Skeletal muscle satellite cell (primary cell): ENCODE data around the gene DOCK7.
"Not testable (repeated sequence)": the region's sequence is repeated elsewhere in the genome, so short reads cannot be mapped to it uniquely, and the experiment has no call there.

Source experiments
- H3K27me3 ChIP-seq: 2 replicates; pipeline ENCODE4 v1.7.0; 2013; ENCODE audit warnings: low read length; ENCODE audit not compliant: control insufficient read depth, insufficient read depth
- H3K36me3 ChIP-seq: 2 replicates; pipeline ENCODE4 v1.7.0; 2013; ENCODE audit warnings: mild to moderate bottlenecking, control low read depth, low read length; ENCODE audit not compliant: insufficient read depth
- H3K4me1 ChIP-seq: 2 replicates; pipeline ENCODE4 v1.7.0; 2013; ENCODE audit warnings: low read length; ENCODE audit not compliant: control insufficient read depth, insufficient read depth
- H3K4me2 ChIP-seq: 2 replicates; pipeline ENCODE4 v1.7.0; 2013; ENCODE audit warnings: mild to moderate bottlenecking, low read length
- H3K4me3 ChIP-seq: 2 replicates; pipeline ENCODE4 v1.7.0; 2013; ENCODE audit warnings: low read length
- H3K9ac ChIP-seq: 2 replicates; pipeline ENCODE4 v1.7.0; 2013; ENCODE audit warnings: mild to moderate bottlenecking, low read depth, low read length, moderate library complexity
- H3K9me3 ChIP-seq: replicated peaks from 2 replicates; pipeline ENCODE4 v1.7.0; 2013; ENCODE audit warnings: mild to moderate bottlenecking, control low read depth, low read length

Gene DOCK7

GRCh38 chr1:62718400-62718799 lies 30.2 kb upstream of the DOCK7 start:
- H3K27me3 ChIP-seq = not testable (repeated sequence)

GRCh38 chr1:62717483-62717882 lies 29.3 kb upstream of the DOCK7 start:
- H3K4me1 ChIP-seq = no peaks in the 10 kb centered on the region
- no peaks in the 10 kb centered on the region for H3K9me3 ChIP-seq
- no peak overlapping the region for H3K4me2 ChIP-seq
- no peak overlapping the region for H3K9ac ChIP-seq
- no peaks in the 10 kb centered on the region for H3K36me3 ChIP-seq
- no peak overlapping the region for H3K4me3 ChIP-seq
- no peaks in the 10 kb centered on the region for H3K27me3 ChIP-seq

More at GRCh38 chr1:62718400-62718799, 30.2 kb upstream of the DOCK7 start:
- H3K36me3 ChIP-seq, H3K4me1 ChIP-seq, H3K9me3 ChIP-seq, H3K9ac ChIP-seq, H3K4me3 ChIP-seq, H3K4me2 ChIP-seq: not testable (repeated sequence)

- H3K9me3 ChIP-seq = no peaks in the 10 kb centered on the region
- H3K9ac ChIP-seq = no peak overlapping the region
- no peaks in the 10 kb centered on the region for H3K27me3 ChIP-seq
- no peak overlapping the region for H3K4me3 ChIP-seq
- no peaks in the 10 kb centered on the region for H3K36me3 ChIP-seq
- no peaks in the 10 kb centered on the region for H3K4me1 ChIP-seq
- H3K4me2 ChIP-seq = no peak overlapping the region
Measured at GRCh38 chr1:62716397-62716796, 28.2 kb upstream of the DOCK7 start.

- Histone ChIP-seq H3K9ac (no peak overlapping the region), H3K4me1 (no peaks in the 10 kb centered on the region), H3K9me3 (no peaks in the 10 kb centered on the region), H3K4me2 (no peak overlapping the region), H3K27me3 (no peaks in the 10 kb centered on the region), H3K36me3 (no peaks in the 10 kb centered on the region), H3K4me3 (no peak overlapping the region)
Measured at GRCh38 chr1:62712336-62713243, 24.4 kb upstream of the DOCK7 start.

- Histone ChIP-seq H3K27me3 (no peaks in the 10 kb centered on the region), H3K9me3 (no peaks in the 10 kb centered on the region), H3K36me3 (no peaks in the 10 kb centered on the region), H3K4me1 (no peaks in the 10 kb centered on the region), H3K9ac (no peak overlapping the region), H3K4me2 (no peak overlapping the region), H3K4me3 (no peak overlapping the region)
Measured at GRCh38 chr1:62707744-62708120, 19.5 kb upstream of the DOCK7 start.

GRCh38 chr1:62706985-62707743 lies 19.0 kb upstream of the DOCK7 start:
- Histone ChIP-seq H3K36me3 (no peaks in the 10 kb centered on the region), H3K4me3 (no peak overlapping the region), H3K27me3 (no peaks in the 10 kb centered on the region), H3K4me2 (no peak overlapping the region), H3K9ac (no peak overlapping the region), H3K4me1 (no peaks in the 10 kb centered on the region), H3K9me3 (no peaks in the 10 kb centered on the region)

GRCh38 chr1:62698161-62698560 lies 10.0 kb upstream of the DOCK7 start:
- H3K4me3 ChIP-seq, H3K9ac ChIP-seq, H3K4me1 ChIP-seq: not testable (repeated sequence)

GRCh38 chr1:62694479-62694878 lies 6.3 kb upstream of the DOCK7 start:
- H3K36me3 ChIP-seq, H3K9ac ChIP-seq, H3K4me3 ChIP-seq, H3K9me3 ChIP-seq, H3K27me3 ChIP-seq, H3K4me2 ChIP-seq: not testable (repeated sequence)
- peaks cover 21% of the 10 kb centered on the region for H3K4me1 ChIP-seq

More at GRCh38 chr1:62698161-62698560, 10.0 kb upstream of the DOCK7 start:
- not testable (repeated sequence) for H3K4me2 ChIP-seq, H3K9me3 ChIP-seq, H3K36me3 ChIP-seq, H3K27me3 ChIP-seq

- no peak overlapping the region for H3K9ac ChIP-seq
- H3K4me2 ChIP-seq = no peak overlapping the region
- no peaks in the 10 kb centered on the region for H3K27me3 ChIP-seq
- H3K36me3 ChIP-seq = no peaks in the 10 kb centered on the region
- H3K4me1 ChIP-seq = peaks cover 26% of the 10 kb centered on the region
- H3K9me3 ChIP-seq = no peaks in the 10 kb centered on the region
- H3K4me3 ChIP-seq = no peak overlapping the region
Measured at GRCh38 chr1:62693123-62693522, 4.9 kb upstream of the DOCK7 start.

GRCh38 chr1:62691062-62691844 lies 3.1 kb upstream of the DOCK7 start:
- Histone ChIP-seq H3K4me2 (peak overlapping the region; percentile 99), H3K9ac (no peak overlapping the region), H3K4me3 (no peak overlapping the region), H3K9me3 (no peaks in the 10 kb centered on the region), H3K36me3 (no peaks in the 10 kb centered on the region), H3K4me1 (peaks cover 30% of the 10 kb centered on the region), H3K27me3 (no peaks in the 10 kb centered on the region)

- Histone ChIP-seq H3K9ac (peak overlapping the region; percentile 10), H3K4me1 (peaks cover 42% of the 10 kb centered on the region), H3K4me2 (peak overlapping the region; percentile 99), H3K4me3 (peak overlapping the region; percentile 48), H3K36me3 (no peaks in the 10 kb centered on the region), H3K9me3 (no peaks in the 10 kb centered on the region), H3K27me3 (no peaks in the 10 kb centered on the region)
Measured at GRCh38 chr1:62689524-62689923, 1.3 kb upstream of the DOCK7 start.
